Measurements from ENCODE around the gene IGF2R. TPM values are rescaled to one million over a fixed set of nuclear protein-coding genes. Genes with fewer than 3 reads are reported as not detected.
A peak's percentile ranks its signal among the peaks of the same experiment; 100 is the strongest.

Gene IGF2R
- total and polyA plus RNA-seq, 8 donors, result 56.5 to 153 (median 60.4) TPM

DNA sequence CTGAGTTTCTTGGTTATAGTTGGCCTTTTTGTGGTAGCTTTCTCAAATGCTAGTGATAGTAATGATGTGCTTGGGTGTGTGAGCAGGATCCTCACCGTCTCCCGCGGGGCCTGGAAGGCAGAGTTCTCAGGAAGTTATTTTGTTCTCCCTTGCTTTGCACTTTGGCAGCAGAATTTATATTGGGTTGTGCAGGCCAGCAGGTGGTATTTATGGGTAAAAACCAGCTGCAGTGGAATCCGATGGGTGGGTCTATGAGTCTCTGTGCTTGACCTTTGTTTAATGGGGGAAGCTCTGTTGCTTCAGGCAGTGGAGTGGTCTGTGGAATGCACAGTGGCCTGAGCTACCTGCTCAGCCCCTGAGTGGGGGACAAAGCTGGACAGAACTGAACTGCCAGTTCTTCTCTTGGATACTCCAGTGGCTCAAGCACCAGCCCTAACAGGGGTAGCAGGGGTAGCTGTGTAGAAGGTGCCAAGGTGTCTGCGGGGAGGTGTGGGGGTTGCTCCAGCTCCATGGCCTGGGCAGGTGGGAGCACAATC, 27.3 kb downstream of the IGF2R start:
- Histone ChIP-seq H3K9me3 (no peaks in the 10 kb centered on the region), H3K36me3 (peaks cover 0 to 23% of the 10 kb centered on the region in 2 donors), H3K27me3 (no peaks in the 10 kb centered on the region), H3K27ac (no peak overlapping the region), H3K4me1 (peaks cover 0 to 27% of the 10 kb centered on the region in 2 donors), H3K4me3 (no peak overlapping the region)
- no peak for DNase-seq
- peak; percentile 74 for ATAC-seq
- TF ChIP-seq, protein P1, sequence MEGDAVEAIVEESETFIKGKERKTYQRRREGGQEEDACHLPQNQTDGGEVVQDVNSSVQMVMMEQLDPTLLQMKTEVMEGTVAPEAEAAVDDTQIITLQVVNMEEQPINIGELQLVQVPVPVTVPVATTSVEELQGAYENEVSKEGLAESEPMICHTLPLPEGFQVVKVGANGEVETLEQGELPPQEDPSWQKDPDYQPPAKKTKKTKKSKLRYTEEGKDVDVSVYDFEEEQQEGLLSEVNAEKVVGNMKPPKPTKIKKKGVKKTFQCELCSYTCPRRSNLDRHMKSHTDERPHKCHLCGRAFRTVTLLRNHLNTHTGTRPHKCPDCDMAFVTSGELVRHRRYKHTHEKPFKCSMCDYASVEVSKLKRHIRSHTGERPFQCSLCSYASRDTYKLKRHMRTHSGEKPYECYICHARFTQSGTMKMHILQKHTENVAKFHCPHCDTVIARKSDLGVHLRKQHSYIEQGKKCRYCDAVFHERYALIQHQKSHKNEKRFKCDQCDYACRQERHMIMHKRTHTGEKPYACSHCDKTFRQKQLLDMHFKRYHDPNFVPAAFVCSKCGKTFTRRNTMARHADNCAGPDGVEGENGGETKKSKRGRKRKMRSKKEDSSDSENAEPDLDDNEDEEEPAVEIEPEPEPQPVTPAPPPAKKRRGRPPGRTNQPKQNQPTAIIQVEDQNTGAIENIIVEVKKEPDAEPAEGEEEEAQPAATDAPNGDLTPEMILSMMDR (IDR thresholded peaks at IDR 0.05), result no peak
- intact Hi-C loops (cut with DNase I), result no loop called here

DNA sequence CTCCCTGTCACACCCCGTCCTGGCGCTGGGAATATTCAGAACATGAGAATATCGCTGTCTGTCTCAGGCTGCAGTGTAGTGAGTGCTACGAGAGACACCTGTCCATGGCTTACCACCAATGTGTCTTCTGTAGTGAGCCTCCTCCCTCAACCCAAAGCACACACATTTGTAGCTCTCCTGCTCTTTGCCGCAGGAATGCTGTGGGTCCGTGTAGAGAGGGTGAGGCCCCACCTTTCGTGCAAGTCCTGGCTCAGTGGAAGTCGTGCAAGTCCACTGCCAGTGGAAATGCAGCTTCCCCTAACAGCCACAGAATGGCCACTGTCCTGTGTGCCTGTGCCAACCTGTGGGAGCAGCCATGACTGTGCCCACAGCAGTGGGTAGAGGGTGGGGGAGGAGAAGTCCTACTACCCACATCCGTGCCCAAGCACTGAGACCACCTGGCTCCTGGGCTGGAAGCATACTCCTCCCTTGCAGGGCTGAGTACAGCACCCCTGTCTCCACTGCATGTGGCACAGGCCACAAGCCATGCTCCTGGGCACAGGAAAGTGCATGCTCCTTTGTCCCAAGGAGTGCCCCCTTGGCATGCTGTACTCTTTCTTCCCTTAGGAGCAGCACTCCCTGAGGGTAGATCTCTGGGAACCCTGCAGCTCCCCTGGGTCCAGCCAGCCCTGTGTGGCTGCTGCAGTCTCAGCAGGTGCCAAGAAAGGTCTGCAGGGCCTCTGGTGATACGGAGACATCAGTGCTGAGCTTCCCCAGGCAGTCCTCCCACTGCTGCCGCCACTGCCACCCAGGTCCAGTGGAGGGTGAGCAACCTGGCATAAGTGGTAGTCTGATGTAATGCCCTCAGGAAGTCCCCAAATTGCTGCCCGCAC, 28.0 kb downstream of the IGF2R start:
- Histone ChIP-seq H3K4me1 (peaks cover 0 to 27% of the 10 kb centered on the region in 2 donors), H3K27ac (peak overlapping the region in 1 of 2 donors; percentile 3), H3K9me3 (no peaks in the 10 kb centered on the region), H3K4me3 (no peak overlapping the region), H3K36me3 (peaks cover 0 to 21% of the 10 kb centered on the region in 2 donors), H3K27me3 (no peaks in the 10 kb centered on the region)
- TF ChIP-seq, protein P1 (IDR thresholded peaks at IDR 0.05), result no peak
- ATAC-seq (peak; percentile 70), DNase-seq (no peak)
- intact Hi-C loops (cut with DNase I), result no loop called here

DNA sequence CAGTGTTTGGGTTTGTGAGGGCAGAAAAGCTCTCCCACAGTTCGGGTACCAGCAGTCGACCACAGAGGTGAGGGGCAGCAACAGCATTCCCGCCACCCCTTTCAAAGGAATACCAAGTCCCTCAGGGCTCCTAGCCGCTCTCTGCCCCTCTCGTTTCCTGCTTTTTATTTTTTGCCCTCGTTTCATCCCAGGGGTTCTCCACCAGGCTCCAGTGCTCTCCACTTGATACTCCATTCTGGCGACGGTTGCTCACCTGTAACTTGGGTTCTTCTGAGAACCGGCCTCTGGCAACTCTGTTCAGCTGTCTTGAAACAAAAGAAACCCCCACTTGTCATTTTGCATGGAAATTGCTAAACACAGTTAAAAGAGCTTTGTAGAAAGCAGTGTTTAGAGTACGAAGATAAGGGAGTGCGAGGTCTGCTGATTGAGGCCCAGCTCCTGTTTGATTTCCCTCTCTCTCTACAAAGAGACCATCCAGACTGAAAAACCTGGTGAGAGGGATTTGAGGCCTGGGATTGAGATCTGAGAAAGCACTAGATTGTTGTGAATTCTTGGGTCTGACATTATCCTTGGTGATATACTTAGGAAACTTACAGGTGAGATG, 28.7 kb downstream of the IGF2R start:
- intact Hi-C loops (cut with DNase I), result no loop called here
- no peak for DNase-seq
- Histone ChIP-seq H3K27ac (no peak overlapping the region), H3K9me3 (no peaks in the 10 kb centered on the region), H3K4me3 (no peak overlapping the region), H3K36me3 (peaks cover 0 to 14% of the 10 kb centered on the region in 2 donors), H3K27me3 (no peaks in the 10 kb centered on the region), H3K4me1 (peaks cover 0 to 26% of the 10 kb centered on the region in 2 donors)
- TF ChIP-seq, protein P1 (IDR thresholded peaks at IDR 0.05), result no peak
- peak; percentile 6 for ATAC-seq

DNA sequence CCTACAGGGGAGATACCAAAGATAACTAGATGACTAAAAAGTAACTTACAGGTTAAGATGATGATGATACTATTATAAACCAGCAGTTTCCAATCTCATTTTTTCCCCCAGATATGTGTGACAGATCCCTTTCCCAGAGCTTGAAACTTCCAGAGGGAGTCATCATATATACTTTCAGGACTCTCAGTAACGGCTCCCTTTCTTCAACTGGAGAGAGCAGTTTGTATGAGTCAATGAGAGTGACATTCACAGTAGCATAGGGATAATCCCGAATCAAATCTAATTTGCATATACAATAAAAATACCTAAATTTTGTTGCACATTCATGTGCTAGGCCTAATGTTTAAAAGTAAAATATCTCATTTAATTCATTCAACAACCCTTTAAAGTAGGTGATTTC, 29.7 kb downstream of the IGF2R start:
- no peak for ATAC-seq

More for the DNA sequence above, 29.7 kb downstream of the IGF2R start:
- no peak overlapping the region for H3K4me3 ChIP-seq
- no peaks in the 10 kb centered on the region for H3K27me3 ChIP-seq
- H3K4me1 ChIP-seq, result peaks cover 0 to 20% of the 10 kb centered on the region in 2 donors
- TF ChIP-seq, protein P1 (IDR thresholded peaks at IDR 0.05), result no peak
- peaks cover 0 to 14% of the 10 kb centered on the region in 2 donors for H3K36me3 ChIP-seq
- intact Hi-C loops (cut with DNase I), result no loop called here
- H3K27ac ChIP-seq, result no peak overlapping the region
- DNase-seq, result no peak
- H3K9me3 ChIP-seq, result no peaks in the 10 kb centered on the region
